T1000 (cell line): ENCODE measurements around the gene NOP14.
"Not testable (repeated sequence)": the region's sequence is repeated elsewhere in the genome, so short reads cannot be mapped to it uniquely, and the experiment has no call there.

ENCODE experiments used
- DNase-seq: peaks from one replicate; lab custom pipeline; 2025; ENCODE audit warnings: mixed read lengths; lab: John Stamatoyannopoulos, UW

Gene NOP14

GRCh38 chr4:2963175-2963965 is at the start of gene NOP14, which contains the start of gene GRK4:
TSS of gene NOP14 (minus strand) at chr4:2963406. CDS start at chr4:2963319, 87 bp downstream.
TSS of gene GRK4 (plus strand) at chr4:2963571. CDS start at chr4:2964071, 500 bp downstream.
- DNase-seq: peak; percentile 97

- no peak for DNase-seq
Observed at GRCh38 chr4:3011456-3012220, 48.4 kb upstream of the NOP14 start.

- DNase-seq: no peak
Observed at GRCh38 chr4:3010998-3011397, 47.8 kb upstream of the NOP14 start.

- DNase-seq: no peak
Observed at GRCh38 chr4:3010577-3010976, 47.4 kb upstream of the NOP14 start.

- DNase-seq: no peak
Observed at GRCh38 chr4:3009422-3009821, 46.2 kb upstream of the NOP14 start.

- no peak for DNase-seq
Observed at GRCh38 chr4:3007724-3008123, 44.5 kb upstream of the NOP14 start.

GRCh38 chr4:2996415-2996814 is 33.2 kb upstream of the NOP14 start:
- no peak for DNase-seq

- DNase-seq: no peak
Observed at GRCh38 chr4:2995546-2996265, 32.5 kb upstream of the NOP14 start.

GRCh38 chr4:2994917-2995316 is 31.7 kb upstream of the NOP14 start:
- DNase-seq: no peak

GRCh38 chr4:2991243-2991642 is 28.0 kb upstream of the NOP14 start:
- DNase-seq: no peak

- not testable (repeated sequence) for DNase-seq
Observed at GRCh38 chr4:2983715-2984114, 20.5 kb upstream of the NOP14 start.

GRCh38 chr4:2982012-2982411 is 18.8 kb upstream of the NOP14 start:
- no peak for DNase-seq

GRCh38 chr4:2981256-2981819 is 18.1 kb upstream of the NOP14 start:
- DNase-seq: no peak

- DNase-seq: no peak
Observed at GRCh38 chr4:2977211-2978088, 14.2 kb upstream of the NOP14 start.

- no peak for DNase-seq
Observed at GRCh38 chr4:2971275-2971674, 8.1 kb upstream of the NOP14 start.

GRCh38 chr4:2968381-2968780 is 5.2 kb upstream of the NOP14 start:
- DNase-seq: no peak

GRCh38 chr4:2965262-2965661 is 2.1 kb upstream of the NOP14 start:
- no peak for DNase-seq

GRCh38 chr4:2964706-2965258 is 1.6 kb upstream of the NOP14 start:
- no peak for DNase-seq

GRCh38 chr4:2963966-2964471 is 813 bp upstream of the NOP14 start:
- DNase-seq: peak; percentile 59

GRCh38 chr4:2962614-2963174 is 512 bp downstream of the NOP14 start:
- DNase-seq: no peak
